Transverse colon (tissue), 4 donors: ENCODE measurements around the gene POM121. TPM values are rescaled to one million over a fixed set of nuclear protein-coding genes. Genes with fewer than 3 reads are reported as not detected.
"Not testable (repeated sequence)": the region's sequence is repeated elsewhere in the genome, so short reads cannot be mapped to it uniquely, and the experiment has no call there.

Experiments
- DNase-seq: peaks from one replicate; pipeline ENCODE4 v3.0.0-alpha.2; 2019
- H3K27ac ChIP-seq, 4 donors: fragments of 200-600 bp; sonication (generic); 2 replicates each; pipeline ENCODE4 v1.5.1; 2016 to 2018; ENCODE audit warnings: inconsistent platforms in 4 of 4
- H3K27me3 ChIP-seq: fragments of 200-600 bp; sonication (generic); 2 replicates; pipeline ENCODE4 v1.5.1; 2017; ENCODE audit warnings: inconsistent platforms
- H3K36me3 ChIP-seq, 4 donors: fragments of 200-600 bp; sonication (generic); 2 replicates each; pipeline ENCODE4 v1.5.1; 2017 to 2019; ENCODE audit warnings: inconsistent platforms in 4 of 4
- H3K4me1 ChIP-seq, 4 donors: fragments of 200-600 bp; sonication (generic); 2 replicates each; pipeline ENCODE4 v1.5.1; 2017 to 2020; ENCODE audit warnings: inconsistent platforms in 4 of 4
- H3K4me3 ChIP-seq, 4 donors: fragments of 200-600 bp; sonication (generic); 1 replicate in 1 of 4; 2 replicates in 3 of 4; pipeline versions ENCODE4 v1.5.1 to v1.6.1; 2017 to 2019; ENCODE audit warnings: inconsistent platforms in 4 of 4
- H3K9me3 ChIP-seq, 2 donors: fragments of 200-600 bp; sonication (generic); 2 replicates each; pipeline ENCODE4 v1.5.1; 2017 to 2019; ENCODE audit warnings: inconsistent platforms in 2 of 2
- CTCF ChIP-seq, 5 experiments: fragments of 200-600 bp in 3 of 5; fragments of 450-650 bp in 2 of 5; sonication (generic) in 3 of 5; IDR thresholded peaks; 1 replicate in 2 of 5; 2 replicates in 3 of 5; pipeline ENCODE4 v1.5.1; 2016 to 2017; ENCODE audit warnings: antibody characterized with exemption in 5 of 5, inconsistent platforms in 3 of 5, mild to moderate bottlenecking in 2 of 5, moderate library complexity in 1 of 5
- EP300 ChIP-seq: sonication (generic); formaldehyde crosslinking; IDR thresholded peaks from one replicate; pipeline ENCODE4 v1.6.1; 2017; ENCODE audit warnings: antibody characterized with exemption, low read depth
- POLR2A ChIP-seq: fragments of 450-650 bp; IDR thresholded peaks from one replicate; pipeline ENCODE4 v1.6.1; 2016; ENCODE audit warnings: antibody characterized with exemption, mild to moderate bottlenecking, moderate library complexity
- POLR2AphosphoS5 ChIP-seq, 3 donors: sonication (generic); formaldehyde crosslinking; IDR thresholded peaks; one replicate each; pipeline ENCODE4 v1.6.1; 2016; ENCODE audit warnings: antibody characterized with exemption in 3 of 3
- WGBS, 2 donors: methylation state at CpG; one replicate each; pipeline ENCODE4 v1.1.5; 2018; ENCODE audit warnings: low coverage in 1 of 2; 5-methylcytosine and 5-hydroxymethylcytosine counted together
- in situ Hi-C, 4 donors: fragments of 200-750 bp; cut with MboI; loops; one replicate each; pipeline versions ENCODE4 v1.15.0 to v1.15.1; 2017; ENCODE audit warnings: low sequenced_read_pairs in 3 of 4, low pct_ligation_motif_present in 1 of 4, low pct_unique_long_range_greater_than_20kb in 1 of 4
- intact Hi-C: fragments of 100-400 bp; cut with DNase I; formaldehyde crosslinking; loops from one replicate; pipeline ENCODE4 v1.15.1; 2023; ENCODE audit warnings: low total_unique reads
- total RNA-seq, 4 donors: library from RNA; depleted of rRNA; stranded (reverse); fragments of >200 nt; gene quantifications; one replicate each; pipeline ENCODE4 v1.1.0, GENCODE V29; 2016

The POM121 gene
- 10 to 100 TPM; 17.1 to 49.0 (median 23.6) TPM for total RNA-seq

- in situ Hi-C loops (no loop called here), intact Hi-C loops (no loop called here)
- TF ChIP-seq CTCF (IDR thresholded peaks at IDR 0.05) (no peak), EP300 (no peak), POLR2A (peak; percentile 58), POLR2AphosphoS5 (IDR thresholded peaks at IDR 0.05) (peak; percentile 65 to 87 (median 80))
- H3K4me3 ChIP-seq, result peak within 1 kb of the TSS; percentile 64 to 87 (median 75)
- H3K4me1 ChIP-seq, result peaks cover 13 to 20% (median 18%) of the 10 kb centered on the region in 4 donors
- no peaks in the 10 kb centered on the region for H3K27me3 ChIP-seq
- peak within 1 kb of the TSS; percentile 88 to 94 (median 94) for H3K27ac ChIP-seq
- peak; percentile 86 for DNase-seq
- H3K9me3 ChIP-seq, result no peaks in the 10 kb centered on the region
- WGBS, 2 donors, result 0% methylated on average over 57 of the region's 91 CpGs; no CpG with 5 or more reads in 1 of the 2 donors
- peaks cover 0 to 30% (median 13%) of the 10 kb centered on the region in 4 donors for H3K36me3 ChIP-seq
Measured at GRCh38 chr7:72924733-72925545, at the start of gene POM121. POM121 (plus strand) TSS chr7:72925095; CDS start chr7:72925122, 27 bp downstream.

GRCh38 chr7:72879079-72879736 lies 45.7 kb upstream of the POM121 start:
- H3K4me1 ChIP-seq, H3K36me3 ChIP-seq, H3K27me3 ChIP-seq, intact Hi-C loops, in situ Hi-C loops, H3K9me3 ChIP-seq: not testable (repeated sequence)
- Histone ChIP-seq H3K27ac (peak overlapping the region; percentile 95 to 97 (median 96)), H3K4me3 (peak overlapping the region; percentile 73 to 93 (median 77))
- WGBS, 2 donors, result 0% methylated on average over 39 of the region's 59 CpGs; no CpG with 5 or more reads in 1 of the 2 donors
- DNase-seq, result peak; percentile 88
- peak in 1 of 5 experiments; percentile 26 for TF ChIP-seq CTCF (IDR thresholded peaks at IDR 0.05)
- peak; percentile 78 to 96 (median 94) for TF ChIP-seq POLR2AphosphoS5 (IDR thresholded peaks at IDR 0.05)
- peak; percentile 67 for TF ChIP-seq POLR2A

GRCh38 chr7:72879737-72880215 lies 45.1 kb upstream of the POM121 start:
- intact Hi-C loops, H3K36me3 ChIP-seq, H3K9me3 ChIP-seq, H3K27me3 ChIP-seq, in situ Hi-C loops, H3K4me1 ChIP-seq: not testable (repeated sequence)
- TF ChIP-seq POLR2A (peak; percentile 11), POLR2AphosphoS5 (IDR thresholded peaks at IDR 0.05) (peak; percentile 45 to 70 (median 69))
- 1% methylated on average over 35 of the region's 35 CpGs; no CpG with 5 or more reads in 1 of the 2 donors for WGBS, 2 donors
- Histone ChIP-seq H3K27ac (peak overlapping the region; percentile 95 to 97 (median 96)), H3K4me3 (peak overlapping the region; percentile 73 to 93 (median 77))
- DNase-seq, result peak; percentile 81

- H3K27ac ChIP-seq, H3K4me1 ChIP-seq, in situ Hi-C loops, H3K27me3 ChIP-seq, H3K9me3 ChIP-seq, DNase-seq, H3K4me3 ChIP-seq, intact Hi-C loops: not testable (repeated sequence)
- H3K36me3 ChIP-seq, result peaks cover 0 to 21% (median 5%) of the 10 kb centered on the region in 4 donors
- 77 to 79% methylated on average over 4 of the region's 4 CpGs for WGBS, 2 donors
Measured at GRCh38 chr7:72891750-72892149, 33.1 kb upstream of the POM121 start.

- H3K4me1 ChIP-seq, in situ Hi-C loops, intact Hi-C loops, DNase-seq, H3K4me3 ChIP-seq, H3K27me3 ChIP-seq, H3K9me3 ChIP-seq, H3K27ac ChIP-seq: not testable (repeated sequence)
- peaks cover 0 to 32% (median 6%) of the 10 kb centered on the region in 4 donors for H3K36me3 ChIP-seq
- 95% methylated on average over 6 of the region's 6 CpGs; no CpG with 5 or more reads in 1 of the 2 donors for WGBS, 2 donors
Measured at GRCh38 chr7:72904740-72905139, 20.2 kb upstream of the POM121 start.

- 92% methylated on average over 7 to 10 of the region's 10 CpGs for WGBS, 2 donors
- H3K9me3 ChIP-seq, H3K4me3 ChIP-seq, DNase-seq, in situ Hi-C loops, H3K36me3 ChIP-seq, intact Hi-C loops, H3K27ac ChIP-seq, H3K27me3 ChIP-seq, H3K4me1 ChIP-seq: not testable (repeated sequence)
Measured at GRCh38 chr7:72908422-72908821, 16.5 kb upstream of the POM121 start.

GRCh38 chr7:72911395-72911794 lies 13.5 kb upstream of the POM121 start:
- DNase-seq, H3K9me3 ChIP-seq, intact Hi-C loops, H3K27ac ChIP-seq, H3K4me3 ChIP-seq, H3K27me3 ChIP-seq, H3K36me3 ChIP-seq: not testable (repeated sequence)
- in situ Hi-C loops, result loop anchor here in 1 of 4 donors (10.0 kb wide), 1 partner anchor 87 kb away; the partner anchor contains the start of gene TYW1B
- 82 to 83% methylated on average over 9 to 10 of the region's 12 CpGs for WGBS, 2 donors
- peaks cover 0 to 11% (median 0%) of the 10 kb centered on the region in 4 donors for H3K4me1 ChIP-seq

- in situ Hi-C loops, result loop anchor here in 1 of 4 donors (10.0 kb wide), 1 partner anchor 89 kb away; the partner anchor contains the start of gene TYW1B
- intact Hi-C loops, H3K9me3 ChIP-seq, H3K27me3 ChIP-seq, H3K4me3 ChIP-seq, H3K27ac ChIP-seq, DNase-seq, H3K36me3 ChIP-seq: not testable (repeated sequence)
- WGBS, 2 donors, result 80 to 85% methylated on average over 6 to 10 of the region's 10 CpGs
- H3K4me1 ChIP-seq, result peaks cover 0 to 11% (median 0%) of the 10 kb centered on the region in 4 donors
Measured at GRCh38 chr7:72913750-72914149, 11.1 kb upstream of the POM121 start.
